ENCODE data around the gene MACROD2.

MACROD2 gene

GRCh38 chr20:15582146-15582760, 1586.9 kb downstream of the MACROD2 start:
- Histone ChIP-seq H3K27ac (no peak overlapping the region), H3K4me1 (ENCODE audit: control insufficient read depth in 1 of 2, insufficient read depth in 1 of 2, low read depth in 1 of 2, low read length in 1 of 2) (no peaks in the 10 kb centered on the region)

GRCh38 chr20:15584507-15584906, 1589.2 kb downstream of the MACROD2 start:
- no peaks in the 10 kb centered on the region for H3K9me3 ChIP-seq
- no peaks in the 10 kb centered on the region for H3K36me3 ChIP-seq
- H3K27ac ChIP-seq = no peak overlapping the region
- H3K4me1 ChIP-seq (ENCODE audit: control insufficient read depth in 1 of 2, insufficient read depth in 1 of 2, low read depth in 1 of 2, low read length in 1 of 2) = no peaks in the 10 kb centered on the region
- no peaks in the 10 kb centered on the region for H3K27me3 ChIP-seq
- TF ChIP-seq, protein P1, sequence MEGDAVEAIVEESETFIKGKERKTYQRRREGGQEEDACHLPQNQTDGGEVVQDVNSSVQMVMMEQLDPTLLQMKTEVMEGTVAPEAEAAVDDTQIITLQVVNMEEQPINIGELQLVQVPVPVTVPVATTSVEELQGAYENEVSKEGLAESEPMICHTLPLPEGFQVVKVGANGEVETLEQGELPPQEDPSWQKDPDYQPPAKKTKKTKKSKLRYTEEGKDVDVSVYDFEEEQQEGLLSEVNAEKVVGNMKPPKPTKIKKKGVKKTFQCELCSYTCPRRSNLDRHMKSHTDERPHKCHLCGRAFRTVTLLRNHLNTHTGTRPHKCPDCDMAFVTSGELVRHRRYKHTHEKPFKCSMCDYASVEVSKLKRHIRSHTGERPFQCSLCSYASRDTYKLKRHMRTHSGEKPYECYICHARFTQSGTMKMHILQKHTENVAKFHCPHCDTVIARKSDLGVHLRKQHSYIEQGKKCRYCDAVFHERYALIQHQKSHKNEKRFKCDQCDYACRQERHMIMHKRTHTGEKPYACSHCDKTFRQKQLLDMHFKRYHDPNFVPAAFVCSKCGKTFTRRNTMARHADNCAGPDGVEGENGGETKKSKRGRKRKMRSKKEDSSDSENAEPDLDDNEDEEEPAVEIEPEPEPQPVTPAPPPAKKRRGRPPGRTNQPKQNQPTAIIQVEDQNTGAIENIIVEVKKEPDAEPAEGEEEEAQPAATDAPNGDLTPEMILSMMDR (IDR thresholded peaks at IDR 0.05) = no peak
- H3K4me3 ChIP-seq (ENCODE audit: low read depth in 1 of 2, low read length in 1 of 2) = no peak overlapping the region

More at GRCh38 chr20:15582146-15582760, 1586.9 kb downstream of the MACROD2 start:
- Histone ChIP-seq H3K36me3 (no peaks in the 10 kb centered on the region), H3K27me3 (no peaks in the 10 kb centered on the region), H3K4me3 (ENCODE audit: low read depth in 1 of 2, low read length in 1 of 2) (no peak overlapping the region), H3K9me3 (no peaks in the 10 kb centered on the region)
- TF ChIP-seq, protein P1 (IDR thresholded peaks at IDR 0.05) = no peak

DNA sequence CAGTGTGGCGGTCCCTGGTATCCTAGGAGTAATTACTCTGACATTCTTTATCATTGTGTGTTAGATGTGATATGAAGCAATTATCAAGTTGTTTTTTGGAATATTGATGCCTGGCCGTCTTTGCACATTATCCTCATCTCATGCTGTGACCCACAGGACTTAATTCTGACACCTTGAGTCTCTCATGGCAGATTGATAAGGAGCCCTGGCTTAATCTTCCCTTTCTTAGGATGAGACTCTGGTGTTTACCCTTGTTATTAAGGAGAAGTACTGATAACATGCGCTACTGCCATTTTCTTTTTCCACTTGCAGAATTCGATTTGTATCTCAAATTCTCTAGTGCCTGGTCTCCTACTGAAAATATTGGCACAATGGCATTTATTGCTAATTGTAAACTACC, 1597.8 kb downstream of the MACROD2 start:
- Histone ChIP-seq H3K4me1 (ENCODE audit: control insufficient read depth in 1 of 2, insufficient read depth in 1 of 2, low read depth in 1 of 2, low read length in 1 of 2) (no peaks in the 10 kb centered on the region), H3K4me3 (ENCODE audit: low read depth in 1 of 2, low read length in 1 of 2) (no peak overlapping the region), H3K36me3 (no peaks in the 10 kb centered on the region), H3K27me3 (no peaks in the 10 kb centered on the region), H3K9me3 (no peaks in the 10 kb centered on the region), H3K27ac (no peak overlapping the region)
- TF ChIP-seq, protein P1 (IDR thresholded peaks at IDR 0.05) = no peak

GRCh38 chr20:15594158-15594695, 1598.9 kb downstream of the MACROD2 start:
- Histone ChIP-seq H3K36me3 (no peaks in the 10 kb centered on the region), H3K4me1 (ENCODE audit: control insufficient read depth in 1 of 2, insufficient read depth in 1 of 2, low read depth in 1 of 2, low read length in 1 of 2) (no peaks in the 10 kb centered on the region), H3K4me3 (ENCODE audit: low read depth in 1 of 2, low read length in 1 of 2) (no peak overlapping the region), H3K27ac (no peak overlapping the region), H3K27me3 (no peaks in the 10 kb centered on the region), H3K9me3 (no peaks in the 10 kb centered on the region)
- TF ChIP-seq, protein P1 (IDR thresholded peaks at IDR 0.05) = no peak

- Histone ChIP-seq H3K36me3 (no peaks in the 10 kb centered on the region), H3K9me3 (no peaks in the 10 kb centered on the region), H3K4me3 (ENCODE audit: low read depth in 1 of 2, low read length in 1 of 2) (no peak overlapping the region), H3K27me3 (no peaks in the 10 kb centered on the region), H3K4me1 (ENCODE audit: control insufficient read depth in 1 of 2, insufficient read depth in 1 of 2, low read depth in 1 of 2, low read length in 1 of 2) (no peaks in the 10 kb centered on the region), H3K27ac (no peak overlapping the region)
- TF ChIP-seq, protein P1 (IDR thresholded peaks at IDR 0.05) = no peak
Observed at GRCh38 chr20:15596220-15596890, 1601.0 kb downstream of the MACROD2 start.
